Muscle of back (tissue), 13 donors: Measurements from ENCODE around the gene PRSS36. TPM values are rescaled to one million over a fixed set of nuclear protein-coding genes. Genes with fewer than 3 reads are reported as not detected.
"Not testable (repeated sequence)": the region's sequence is repeated elsewhere in the genome, so short reads cannot be mapped to it uniquely, and the experiment has no call there.

ENCODE experiments used
- DNase-seq, 3 donors: peaks; one replicate each; pipeline versions ENCODE4 v3.0.0 to v3.0.0-alpha.2; 2013
- long read RNA-seq, 9 donors: transcript quantifications; one replicate each; lab custom pipeline, GENCODE V29; 2026
- polyA plus RNA-seq, 10 donors: library from polyadenylated mRNA; unstranded; fragments of 120-200 nt; gene quantifications; one replicate each; pipeline ENCODE4 v1.2.1, GENCODE V29; 2013; ENCODE audit not compliant: insufficient read length in 10 of 10

PRSS36 gene
- 1 to 10 TPM; 1.1 to 2.8 (median 1.8) TPM for polyA plus RNA-seq
- long read RNA-seq, donor 1, result 0 reads
- long read RNA-seq, donor 2, result 0 reads
- long read RNA-seq, donor 3, result 0 reads
- long read RNA-seq, donor 4, result 0 reads
- long read RNA-seq, donor 5, result 0 reads
- long read RNA-seq, donor 6, result 0 reads
- long read RNA-seq, donor 7, result 0 reads
- long read RNA-seq, donor 8, result 0 reads
- long read RNA-seq, donor 9, result 0 reads

DNA sequence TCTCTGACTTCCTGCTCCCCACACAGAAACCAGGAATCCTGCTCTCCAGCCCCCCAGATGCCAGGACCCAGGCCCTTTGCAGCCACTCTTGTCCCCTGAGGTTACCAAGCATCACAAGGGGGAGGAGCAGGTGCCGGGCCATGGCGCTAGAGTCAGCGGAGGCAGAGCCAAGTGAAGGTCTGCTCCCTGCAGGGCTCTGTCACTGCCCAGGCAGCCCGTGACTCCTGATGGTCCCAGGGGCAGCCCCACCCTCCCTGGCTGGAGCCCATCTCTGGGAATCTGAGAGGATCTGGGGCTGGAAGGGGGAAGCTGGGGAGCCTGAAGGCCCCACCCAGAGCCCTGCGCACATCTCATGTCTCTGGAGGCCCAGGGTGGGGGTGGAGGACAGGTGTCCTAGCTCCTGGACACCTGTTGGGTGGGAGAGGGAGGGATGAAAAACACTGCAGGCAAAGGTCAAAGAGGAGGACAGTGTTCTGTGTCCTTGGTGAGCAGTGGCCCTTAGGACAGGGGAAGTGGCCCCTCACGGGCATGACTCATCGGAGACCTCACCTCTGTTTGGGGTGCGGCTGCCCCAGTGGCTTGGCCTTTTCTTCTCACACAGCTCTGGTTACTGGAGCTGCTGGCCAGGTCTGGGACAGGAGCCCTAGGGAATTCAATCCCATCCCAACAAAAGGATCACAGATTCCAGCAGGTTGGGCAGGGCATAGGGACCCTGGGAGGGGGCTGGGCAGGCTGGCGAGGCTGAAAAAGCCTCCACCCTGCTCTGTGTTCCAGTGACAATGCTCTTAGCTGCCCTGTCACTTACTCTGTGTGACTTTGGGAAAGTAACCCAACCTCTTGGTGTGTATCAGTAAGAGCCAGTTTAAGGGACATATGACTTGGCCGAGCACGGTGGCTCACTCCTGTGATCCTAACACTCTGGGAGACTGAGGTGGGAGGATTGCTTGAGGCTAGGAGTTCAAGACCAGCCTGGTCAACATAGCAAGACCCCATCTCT lies at the start of gene PRSS36:
Gene PRSS36, minus strand, starts transcription at position 173 of the 997 bp plus-strand sequence. Its CDS starts 31 bp downstream, at position 142.
- DNase-seq, result no peak

DNA sequence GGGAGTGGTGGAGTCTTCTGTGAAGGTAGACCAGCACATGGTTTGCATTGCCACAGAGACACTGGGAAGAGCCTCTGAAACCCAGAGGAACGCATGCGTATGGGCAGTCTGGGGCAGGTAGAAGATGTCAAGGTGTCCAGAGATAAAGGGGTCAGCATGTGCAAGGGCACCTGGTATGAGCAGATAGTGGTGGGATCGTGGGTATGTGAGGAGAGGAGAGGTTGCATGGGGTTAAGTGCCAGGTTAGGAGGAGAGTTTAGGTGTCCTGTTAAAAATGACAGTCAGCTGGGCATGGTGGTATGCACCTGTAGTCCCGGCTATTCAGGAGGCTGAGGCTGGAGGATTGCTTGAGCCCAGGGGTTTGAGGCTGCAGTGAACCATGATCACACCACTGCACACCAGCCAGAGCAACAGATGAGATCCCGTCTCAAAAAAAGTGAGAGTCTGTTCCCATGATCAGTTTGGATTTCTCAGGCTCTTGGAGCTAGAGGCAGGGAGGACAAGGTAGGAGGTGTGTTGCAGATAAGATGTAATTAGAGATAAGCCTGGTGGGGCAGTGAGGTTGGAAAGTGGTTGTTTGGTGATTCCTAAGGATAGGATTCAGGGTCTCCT lies 49.7 kb upstream of the PRSS36 start:
- no peak for DNase-seq

DNA sequence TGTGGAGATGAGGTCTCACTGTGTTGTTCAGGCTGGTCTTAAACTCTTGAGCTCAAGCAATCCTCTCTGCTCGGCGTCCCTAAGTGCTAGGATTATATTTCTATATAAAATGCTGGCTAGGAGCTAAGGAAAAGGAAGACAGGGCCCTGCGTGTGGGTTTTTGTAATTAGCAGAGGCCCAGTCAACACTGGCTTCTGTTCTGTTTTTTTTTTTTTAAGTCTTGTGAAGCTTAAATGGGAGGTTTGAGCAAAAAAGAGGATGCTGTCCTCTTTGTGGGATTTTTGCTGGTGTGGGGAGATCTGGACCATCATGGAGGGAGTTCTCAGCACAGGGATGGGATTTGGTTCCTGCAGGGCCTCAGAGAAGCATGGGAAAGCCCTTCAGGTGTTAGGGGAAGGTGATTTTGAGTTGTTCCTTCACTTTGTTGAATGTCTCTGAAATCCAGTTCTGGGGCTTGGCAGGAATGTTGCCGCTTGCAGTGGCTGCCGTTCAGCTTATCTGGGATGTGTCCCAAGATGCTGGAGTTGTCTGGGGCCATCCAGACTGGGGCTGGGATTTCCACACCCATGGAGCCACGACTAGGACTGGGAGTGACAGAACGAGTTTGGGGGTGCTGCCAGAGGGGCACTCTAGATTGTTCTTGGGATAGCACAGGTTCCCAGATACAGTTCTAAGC lies 48.5 kb upstream of the PRSS36 start:
- DNase-seq, result no peak

DNA sequence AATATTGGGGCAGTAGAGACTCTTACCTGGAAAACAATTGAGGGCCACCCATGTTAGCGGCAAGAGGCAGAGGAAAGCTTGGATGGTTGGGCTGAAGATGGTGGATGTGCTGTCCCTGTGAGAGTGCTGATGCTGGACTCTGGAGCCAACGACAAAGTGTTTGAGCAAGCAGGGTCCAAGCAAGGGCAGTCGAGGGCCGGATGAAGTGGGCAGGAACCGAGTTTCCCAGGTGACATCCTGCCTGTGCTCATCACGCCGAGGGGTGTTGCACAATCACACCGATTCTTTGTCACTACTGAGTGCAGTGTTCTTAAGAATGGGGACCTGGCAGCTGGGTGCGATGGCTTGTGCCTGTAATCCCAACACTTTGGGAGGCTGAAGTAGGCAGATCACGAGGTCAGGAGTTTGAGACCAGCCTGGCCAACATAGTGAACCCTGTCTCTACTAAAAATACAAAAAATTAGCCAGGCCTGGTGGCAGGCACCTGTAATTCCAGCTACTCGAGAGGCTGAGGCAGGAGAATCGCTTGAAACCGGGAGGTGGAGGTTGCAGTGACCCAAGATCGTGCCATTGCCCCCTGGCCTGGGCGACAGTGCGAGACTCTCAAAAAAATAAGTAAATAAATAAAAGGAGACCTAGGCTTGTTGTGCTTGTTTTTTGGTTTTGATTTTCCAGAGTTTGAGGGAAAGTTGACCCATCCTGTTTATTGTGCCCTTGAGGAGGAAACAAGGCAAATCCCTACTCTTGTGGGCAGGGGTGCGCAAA lies 46.6 kb upstream of the PRSS36 start:
- DNase-seq, result no peak

DNA sequence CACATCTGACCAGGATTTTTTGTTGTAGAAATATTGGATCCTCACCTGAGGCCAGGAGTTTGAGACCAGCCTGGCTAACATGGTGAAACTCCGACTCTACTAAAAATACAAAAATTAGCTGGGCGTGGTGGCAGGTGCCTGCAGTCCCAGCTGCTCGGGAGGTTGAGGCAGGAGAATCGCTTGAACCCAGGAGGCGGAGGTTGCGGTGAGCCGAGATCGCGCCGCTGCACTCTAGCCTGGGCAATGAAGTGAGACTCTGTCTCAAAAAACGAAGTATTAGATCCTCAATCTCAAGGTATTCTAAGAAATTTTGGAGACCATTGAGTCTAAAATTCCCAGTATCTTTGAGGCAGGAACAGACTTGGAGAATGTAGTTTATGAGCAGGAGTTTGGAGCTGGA lies 46.0 kb upstream of the PRSS36 start:
- DNase-seq, result not testable (repeated sequence)

DNA sequence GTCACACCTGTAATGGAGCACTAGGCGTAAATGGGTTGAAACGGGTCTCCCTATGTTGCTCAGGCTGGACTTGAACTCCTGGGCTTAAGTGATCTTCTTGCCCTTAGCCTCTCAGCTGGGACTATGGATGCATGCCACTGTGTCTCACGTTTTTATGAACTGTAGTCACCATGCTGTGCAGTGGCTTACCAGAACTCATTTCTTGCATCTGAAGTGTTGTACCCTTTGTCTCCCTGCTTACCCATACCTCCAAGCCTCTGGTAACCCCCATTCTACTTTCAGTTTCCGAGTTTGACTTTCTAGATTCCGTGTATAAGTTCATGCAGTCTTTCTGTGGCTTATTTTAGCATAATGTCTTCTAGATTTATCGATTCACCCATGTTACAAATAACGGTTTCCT lies 45.0 kb upstream of the PRSS36 start:
- no peak for DNase-seq

DNA sequence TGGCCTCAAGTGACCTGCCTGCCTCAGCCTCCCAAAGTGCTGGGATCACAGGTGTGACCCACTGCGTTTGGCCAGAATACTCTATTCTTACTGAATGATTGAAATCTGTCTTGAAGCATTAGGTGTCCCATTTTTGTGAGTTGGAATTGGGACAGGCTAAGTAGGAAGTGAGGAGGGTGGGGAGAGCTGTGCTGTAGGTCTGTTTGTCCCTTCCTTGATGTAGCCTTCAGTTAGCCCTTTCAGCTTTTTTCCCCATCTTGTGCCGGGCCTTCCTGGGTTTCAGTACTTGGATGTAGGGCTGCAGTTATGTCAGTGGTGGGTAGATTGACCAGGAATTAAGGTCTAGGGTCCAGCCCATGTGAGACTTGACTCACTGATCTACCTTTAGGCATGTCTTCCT lies 44.0 kb upstream of the PRSS36 start:
- DNase-seq, result no peak

DNA sequence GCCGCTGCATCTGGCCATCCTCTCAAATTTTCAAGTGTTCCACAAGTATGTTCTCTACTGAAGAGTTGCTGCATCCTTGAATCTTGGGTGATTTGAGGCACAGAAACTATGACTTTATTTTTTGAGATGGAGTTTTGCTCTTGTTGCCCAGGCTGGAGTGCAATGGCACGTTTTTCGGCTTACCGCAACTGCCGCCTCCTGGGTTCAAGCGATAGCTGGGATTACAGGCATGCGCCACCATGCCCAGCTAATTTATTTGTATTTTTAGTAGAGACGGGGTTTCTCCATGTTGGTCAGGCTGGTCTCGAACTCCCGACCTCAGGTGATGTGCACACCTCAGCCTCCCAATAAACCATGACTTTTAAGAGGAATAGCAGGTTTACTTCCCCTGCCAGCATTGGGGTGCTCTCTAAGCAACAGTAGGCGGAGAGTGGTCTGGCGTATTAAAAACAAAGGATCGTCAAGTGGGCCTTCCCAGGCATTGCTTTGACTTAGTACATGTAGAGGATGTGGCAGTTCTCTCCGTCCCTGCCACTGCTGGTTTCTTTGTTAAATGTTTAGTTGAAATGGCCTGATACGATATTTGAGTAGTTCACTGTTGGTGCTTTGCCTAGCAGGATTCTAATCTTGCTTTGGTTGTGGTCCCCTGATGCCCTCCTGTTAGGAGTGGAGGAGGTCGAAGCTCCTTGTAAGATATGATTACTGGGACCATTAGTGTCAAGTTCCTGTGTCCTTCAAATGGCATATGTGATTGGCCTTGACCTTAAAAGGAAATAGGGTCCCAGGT lies 43.2 kb upstream of the PRSS36 start:
- DNase-seq, result no peak

DNA sequence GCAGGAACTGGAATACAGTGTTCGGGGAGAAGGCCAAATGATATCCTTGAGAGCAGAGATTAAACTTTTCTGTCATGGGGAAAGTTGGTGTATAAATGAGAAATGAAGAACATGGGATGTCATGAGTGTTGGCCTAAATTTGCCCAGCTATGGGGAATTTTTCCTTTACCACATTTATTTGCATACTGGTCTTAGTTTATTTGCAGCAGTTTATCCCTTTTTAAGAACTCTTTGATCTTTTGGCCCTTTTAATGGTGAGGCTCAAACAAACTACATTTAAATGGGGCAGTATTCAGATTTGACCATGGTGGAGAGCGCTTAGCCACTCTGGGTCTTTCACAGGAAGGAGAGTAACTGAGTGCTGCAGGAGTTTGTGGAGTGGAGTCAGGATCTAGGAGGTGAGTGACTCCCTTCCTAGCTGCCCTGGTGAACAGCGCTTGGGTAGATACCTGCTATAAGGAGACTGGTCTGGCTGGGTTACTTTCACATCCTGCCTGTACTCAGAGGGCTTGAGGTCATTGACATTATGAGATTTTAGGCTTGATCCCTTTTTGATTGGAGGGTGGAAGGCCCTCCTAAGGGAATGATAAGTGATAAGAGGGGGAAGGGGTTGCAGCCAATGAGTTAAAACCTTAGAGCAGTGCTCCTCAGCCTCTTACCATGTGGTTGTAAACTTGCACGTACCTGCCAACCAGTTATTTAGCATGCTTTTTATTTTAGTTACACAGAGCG lies 42.0 kb upstream of the PRSS36 start:
- no peak for DNase-seq

DNA sequence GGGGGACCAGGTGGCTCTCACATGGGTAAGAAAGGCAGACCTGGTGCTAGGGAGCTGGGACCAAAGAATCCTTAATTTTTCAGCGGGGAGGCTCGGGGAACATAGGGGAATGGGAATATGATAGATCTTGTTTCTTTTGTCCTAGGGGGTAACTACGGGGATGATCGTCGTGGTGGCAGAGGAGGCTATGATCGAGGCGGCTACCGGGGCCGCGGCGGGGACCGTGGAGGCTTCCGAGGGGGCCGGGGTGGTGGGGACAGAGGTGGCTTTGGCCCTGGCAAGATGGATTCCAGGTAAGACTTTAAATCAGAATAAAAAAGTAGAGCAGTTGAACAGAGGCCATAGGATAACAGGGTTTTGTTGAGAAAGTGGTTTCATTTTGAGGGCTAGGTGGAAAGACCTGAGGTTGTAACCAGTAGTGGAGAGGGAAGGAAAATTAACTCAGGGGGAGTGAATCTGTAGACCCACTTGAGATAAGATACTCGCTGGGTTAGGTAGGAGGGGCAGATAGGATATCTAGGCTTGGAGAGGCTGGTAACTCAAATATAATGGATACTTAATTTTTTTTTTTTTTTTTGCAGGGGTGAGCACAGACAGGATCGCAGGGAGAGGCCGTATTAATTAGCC lies 41.1 kb upstream of the PRSS36 start:
- DNase-seq, result no peak

DNA sequence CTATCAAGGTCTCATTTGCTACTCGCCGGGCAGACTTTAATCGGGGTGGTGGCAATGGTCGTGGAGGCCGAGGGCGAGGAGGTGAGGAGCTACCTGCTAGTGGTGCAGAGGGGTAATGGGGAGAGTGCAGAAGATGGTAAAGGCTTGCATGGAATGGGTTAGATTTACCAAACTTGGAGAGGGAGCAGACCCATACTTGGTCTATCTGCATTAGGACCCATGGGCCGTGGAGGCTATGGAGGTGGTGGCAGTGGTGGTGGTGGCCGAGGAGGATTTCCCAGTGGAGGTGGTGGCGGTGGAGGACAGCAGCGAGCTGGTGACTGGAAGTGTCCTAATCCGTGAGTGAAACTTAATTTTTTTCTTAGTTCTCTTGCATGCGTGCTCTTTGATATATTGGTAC lies 40.2 kb upstream of the PRSS36 start:
- DNase-seq, result no peak

DNA sequence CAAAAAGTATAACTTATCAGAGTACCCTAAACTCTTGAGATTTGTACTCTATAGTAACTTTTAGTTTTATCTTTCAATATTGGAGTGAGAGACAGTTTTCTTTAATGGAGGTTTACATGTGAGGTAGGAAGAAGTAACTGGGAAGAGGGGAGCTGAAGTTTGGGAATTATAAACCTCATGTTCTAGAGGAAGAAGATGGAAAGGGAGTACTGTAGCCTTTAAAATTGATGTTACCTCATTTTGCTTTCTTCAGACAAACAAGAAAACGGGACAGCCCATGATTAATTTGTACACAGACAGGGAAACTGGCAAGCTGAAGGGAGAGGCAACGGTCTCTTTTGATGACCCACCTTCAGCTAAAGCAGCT lies 39.5 kb upstream of the PRSS36 start:
- DNase-seq, result no peak

DNA sequence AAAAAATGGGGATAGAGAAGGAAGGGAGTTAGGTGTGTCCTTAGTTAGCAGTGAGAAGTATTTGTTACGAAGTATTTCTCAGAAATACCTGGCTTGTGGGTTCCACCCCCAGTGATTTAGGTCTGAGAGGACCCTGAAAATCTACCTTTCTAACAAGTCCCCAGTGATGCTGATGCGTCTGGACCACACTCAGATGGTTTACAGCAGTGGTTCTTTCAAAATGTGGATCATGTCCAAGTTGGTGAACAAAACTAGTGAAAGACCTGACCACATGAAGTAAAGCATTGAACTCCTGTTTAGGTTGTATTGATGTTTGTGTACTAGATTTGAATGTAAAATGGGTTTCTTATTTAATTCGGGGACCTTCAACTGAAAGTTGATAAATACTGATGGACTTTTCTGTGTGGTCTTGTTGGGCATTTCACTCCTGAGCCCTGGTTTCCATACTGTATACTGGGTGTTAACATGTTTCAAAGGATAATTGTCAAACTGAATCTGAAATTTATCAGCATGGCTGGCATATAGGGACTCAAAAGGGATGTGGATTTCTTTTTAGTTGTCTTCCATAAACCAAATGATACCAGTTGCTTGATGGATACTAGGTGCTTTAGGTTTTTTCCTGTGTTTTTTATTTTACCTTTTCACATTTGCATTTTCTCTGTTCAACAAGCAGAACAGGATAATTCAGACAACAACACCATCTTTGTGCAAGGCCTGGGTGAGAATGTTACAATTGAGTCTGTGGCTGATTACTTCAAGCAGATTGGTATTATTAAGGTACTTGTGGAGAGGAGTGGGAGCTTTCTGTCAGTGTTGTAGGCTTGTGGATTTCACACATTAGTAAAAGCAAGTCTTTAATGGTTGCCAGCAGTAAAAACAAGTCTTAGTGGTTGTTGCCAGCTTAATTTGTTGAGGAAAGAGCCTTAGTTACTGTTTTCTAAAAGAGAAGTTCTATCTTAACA lies 38.9 kb upstream of the PRSS36 start:
- DNase-seq, result no peak

DNA sequence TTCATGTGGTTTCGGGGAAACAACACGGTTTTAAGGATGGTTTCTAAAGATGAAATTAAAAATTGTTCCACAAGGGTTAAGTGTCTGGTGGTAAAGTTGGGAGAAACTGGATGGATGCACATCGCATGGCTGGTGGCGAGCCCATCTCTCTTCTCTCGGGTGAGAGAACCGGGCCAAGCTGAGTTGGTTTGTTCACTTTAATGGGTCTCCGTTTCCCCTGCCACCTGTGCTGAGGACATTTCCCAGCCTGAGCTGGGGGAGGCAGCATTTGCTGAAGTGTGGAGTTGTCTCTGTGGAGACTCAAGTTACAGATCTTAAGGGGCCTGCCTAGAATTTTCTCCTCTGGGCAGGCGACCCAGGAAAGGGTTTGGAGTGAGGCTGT lies 37.9 kb upstream of the PRSS36 start:
- DNase-seq, result no peak

DNA sequence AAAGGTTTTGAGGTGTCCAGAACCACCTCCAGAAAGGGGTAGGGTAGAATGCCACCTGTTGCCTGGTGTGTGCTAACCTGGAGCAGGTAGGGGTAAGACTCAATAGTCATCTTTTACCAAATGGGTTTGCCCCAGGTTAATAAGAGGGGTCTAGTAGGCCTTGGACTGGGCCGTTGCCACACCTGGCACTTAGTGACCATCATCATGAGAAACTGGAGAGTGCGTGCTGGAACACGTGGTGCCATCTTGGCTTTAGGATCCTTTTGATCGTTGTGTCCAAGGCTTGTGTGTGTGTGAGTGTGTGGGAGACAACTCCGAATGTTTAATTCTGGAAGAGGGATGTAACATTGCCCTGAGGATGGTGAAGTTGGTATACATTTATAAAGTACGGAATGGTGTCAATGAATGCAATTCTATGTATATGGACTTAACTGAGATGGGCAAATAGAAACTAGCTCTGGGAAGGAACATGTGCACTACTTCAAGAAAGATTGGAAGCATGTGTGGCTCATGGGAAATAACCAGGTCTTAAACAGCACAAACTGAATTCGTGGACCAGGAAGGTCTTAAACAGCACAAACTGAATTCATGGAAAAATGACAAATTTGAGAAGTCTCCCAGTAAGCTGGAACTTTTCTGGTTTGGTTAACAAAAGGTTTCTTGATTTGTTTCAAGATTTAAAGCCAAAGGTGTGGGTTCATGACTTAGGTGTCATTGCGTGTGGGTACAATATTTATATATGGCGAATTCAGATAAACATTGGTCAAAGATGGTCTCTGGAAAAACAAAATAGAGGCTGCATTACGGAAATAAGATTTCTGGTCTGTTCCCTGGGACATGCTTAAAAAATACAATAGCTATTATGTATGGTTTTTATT lies 37.3 kb upstream of the PRSS36 start:
- no peak for DNase-seq

DNA sequence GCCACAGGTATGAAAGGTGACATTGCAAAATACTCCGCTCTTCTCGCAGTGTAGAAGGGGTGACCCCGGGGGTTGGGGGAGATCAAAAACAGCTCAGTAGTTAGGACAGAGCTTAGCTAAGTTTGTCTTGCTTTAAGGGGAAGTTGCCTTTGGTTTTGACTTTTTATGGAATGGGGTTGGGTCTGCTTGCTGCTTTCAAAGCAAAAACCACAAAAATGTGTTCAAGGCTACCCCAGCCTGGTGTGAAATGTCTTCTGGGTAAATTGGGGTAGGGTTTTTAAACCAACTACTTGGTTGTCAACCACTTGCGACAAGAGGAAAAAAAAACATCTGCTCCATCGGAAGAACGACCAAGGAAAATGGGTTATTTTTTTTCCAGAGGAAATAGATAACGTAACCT lies 36.3 kb upstream of the PRSS36 start:
- DNase-seq, result no peak

DNA sequence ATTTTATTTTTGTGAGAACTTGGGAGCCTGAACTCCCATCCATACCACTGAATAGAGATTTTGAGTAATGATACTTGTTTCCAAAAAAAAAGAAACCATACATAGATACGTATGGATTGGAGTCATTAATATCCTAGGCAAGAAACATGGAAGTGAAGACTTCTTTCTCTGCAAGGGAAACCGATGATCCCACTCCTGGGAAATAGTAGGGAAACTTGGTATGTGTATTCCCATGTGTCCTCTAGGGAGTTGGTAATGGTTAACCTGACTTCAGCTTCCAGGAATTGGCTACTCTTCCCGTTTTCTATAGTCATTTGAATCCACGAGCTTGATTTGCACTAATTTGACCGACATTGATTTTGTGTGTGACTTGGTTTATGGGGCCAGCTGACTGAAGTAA lies 35.5 kb upstream of the PRSS36 start:
- no peak for DNase-seq
